GM19395 (cell line): ENCODE results near the gene RUNX1.

ENCODE experiments used
- ATAC-seq: cut with Tn5 transposase; IDR thresholded peaks from one replicate; pipeline ENCODE4 v1.9.1; 2021; ENCODE audit warnings: mild to moderate bottlenecking, moderate library complexity; ENCODE audit not compliant: unreplicated experiment

Gene RUNX1

GRCh38 chr21:35048706-35049617 is at the start of gene RUNX1:
Gene RUNX1, minus strand, starts transcription at chr21:35049302.
- ATAC-seq, result peak; percentile 68

- no peak for ATAC-seq
Observed at GRCh38 chr21:35097525-35097924, 48.4 kb upstream of the RUNX1 start.

GRCh38 chr21:35096959-35097358 is 47.9 kb upstream of the RUNX1 start:
- no peak for ATAC-seq

GRCh38 chr21:35095859-35096291 is 46.8 kb upstream of the RUNX1 start:
- no peak for ATAC-seq

- no peak for ATAC-seq
Observed at GRCh38 chr21:35093514-35093913, 44.4 kb upstream of the RUNX1 start.

- no peak for ATAC-seq
Observed at GRCh38 chr21:35091496-35091895, 42.4 kb upstream of the RUNX1 start.

GRCh38 chr21:35090403-35090802 is 41.3 kb upstream of the RUNX1 start:
- ATAC-seq, result no peak

- ATAC-seq, result no peak
Observed at GRCh38 chr21:35088319-35088771, 39.2 kb upstream of the RUNX1 start.

- ATAC-seq, result no peak
Observed at GRCh38 chr21:35086357-35086756, 37.3 kb upstream of the RUNX1 start.

- ATAC-seq, result no peak
Observed at GRCh38 chr21:35084869-35085268, 35.8 kb upstream of the RUNX1 start.

GRCh38 chr21:35083246-35083645 is 34.1 kb upstream of the RUNX1 start:
- ATAC-seq, result no peak

GRCh38 chr21:35081861-35082260 is 32.8 kb upstream of the RUNX1 start:
- no peak for ATAC-seq

GRCh38 chr21:35079181-35079580 is 30.1 kb upstream of the RUNX1 start:
- ATAC-seq, result no peak

GRCh38 chr21:35077975-35078374 is 28.9 kb upstream of the RUNX1 start:
- ATAC-seq, result no peak

GRCh38 chr21:35077466-35077865 is 28.4 kb upstream of the RUNX1 start:
- no peak for ATAC-seq

GRCh38 chr21:35075546-35075945 is 26.4 kb upstream of the RUNX1 start:
- ATAC-seq, result no peak

- ATAC-seq, result no peak
Observed at GRCh38 chr21:35072960-35073359, 23.9 kb upstream of the RUNX1 start.

GRCh38 chr21:35072557-35072956 is 23.5 kb upstream of the RUNX1 start:
- no peak for ATAC-seq

GRCh38 chr21:35071347-35071746 is 22.2 kb upstream of the RUNX1 start:
- no peak for ATAC-seq

GRCh38 chr21:35070436-35070835 is 21.3 kb upstream of the RUNX1 start:
- ATAC-seq, result no peak

- no peak for ATAC-seq
Observed at GRCh38 chr21:35066824-35067223, 17.7 kb upstream of the RUNX1 start.

GRCh38 chr21:35063428-35064172 is 14.5 kb upstream of the RUNX1 start:
- ATAC-seq, result no peak
